Activated T-helper 17 cell treated with anti-CD3 and anti-CD28 coated beads, Interleukin-2, amount 50 U/mL, for 72 hours (primary cell): Measurements from ENCODE around the gene METTL21A. TPM values are rescaled to one million over a fixed set of nuclear protein-coding genes. Genes with fewer than 3 reads are reported as not detected.

Source experiments
- ATAC-seq: fragments of 150-1000 bp; cut with Tn5 transposase; replicated peaks from 2 replicates; pipeline ENCODE4 v1.10.0; 2021; ENCODE audit warnings: mild to moderate bottlenecking, moderate library complexity
- H3K27ac Mint-ChIP-seq: one replicate; pipeline ENCODE4 v1.8.0; 2022; ENCODE audit warnings: mixed read lengths
- H3K27me3 Mint-ChIP-seq: one replicate; pipeline ENCODE4 v1.8.0; 2022; ENCODE audit warnings: mixed read lengths
- H3K36me3 Mint-ChIP-seq: one replicate; pipeline ENCODE4 v1.8.0; 2022; ENCODE audit warnings: low read depth, mild to moderate bottlenecking, mixed read lengths
- H3K4me1 Mint-ChIP-seq: one replicate; pipeline ENCODE4 v1.8.0; 2022; ENCODE audit warnings: mixed read lengths
- H3K4me3 Mint-ChIP-seq: one replicate; pipeline ENCODE4 v1.8.0; 2022; ENCODE audit warnings: mild to moderate bottlenecking, mixed read lengths
- H3K9me3 Mint-ChIP-seq: one replicate; pipeline ENCODE4 v1.8.0; 2022; ENCODE audit warnings: mixed read lengths
- total RNA-seq, 2 donors: library from RNA; stranded (reverse); gene quantifications; one replicate each; pipeline ENCODE4 v1.2.3, GENCODE V29; 2022

The METTL21A gene
- total RNA-seq, 2 donors from 2014 or later: 10.8 to 20.4 TPM

- Mint-ChIP-seq H3K27me3 (no peaks in the 10 kb centered on the region), H3K9me3 (no peaks in the 10 kb centered on the region), H3K27ac (no peak overlapping the region), H3K4me1 (no peaks in the 10 kb centered on the region), H3K36me3 (no peaks in the 10 kb centered on the region), H3K4me3 (no peak overlapping the region)
- ATAC-seq: no peak
Measured at GRCh38 chr2:207635468-207636200, 10.4 kb upstream of the METTL21A start.

- Mint-ChIP-seq H3K9me3 (no peaks in the 10 kb centered on the region), H3K36me3 (no peaks in the 10 kb centered on the region), H3K4me1 (no peaks in the 10 kb centered on the region), H3K27ac (no peak overlapping the region), H3K4me3 (no peak overlapping the region), H3K27me3 (no peaks in the 10 kb centered on the region)
- no peak for ATAC-seq
Measured at GRCh38 chr2:207633686-207634085, 8.5 kb upstream of the METTL21A start.

- Mint-ChIP-seq H3K36me3 (no peaks in the 10 kb centered on the region), H3K27ac (no peak overlapping the region), H3K27me3 (no peaks in the 10 kb centered on the region)
Measured at GRCh38 chr2:207632575-207633493, 7.6 kb upstream of the METTL21A start.

GRCh38 chr2:207630491-207630890 lies 5.3 kb upstream of the METTL21A start:
- Mint-ChIP-seq H3K4me3 (no peak overlapping the region), H3K27me3 (no peaks in the 10 kb centered on the region), H3K4me1 (peaks cover 7% of the 10 kb centered on the region), H3K27ac (no peak overlapping the region), H3K36me3 (no peaks in the 10 kb centered on the region), H3K9me3 (no peaks in the 10 kb centered on the region)
- no peak for ATAC-seq

More at GRCh38 chr2:207632575-207633493, 7.6 kb upstream of the METTL21A start:
- Mint-ChIP-seq H3K9me3 (no peaks in the 10 kb centered on the region), H3K4me1 (no peaks in the 10 kb centered on the region), H3K4me3 (no peak overlapping the region)
- peak; percentile 85 for ATAC-seq

DNA sequence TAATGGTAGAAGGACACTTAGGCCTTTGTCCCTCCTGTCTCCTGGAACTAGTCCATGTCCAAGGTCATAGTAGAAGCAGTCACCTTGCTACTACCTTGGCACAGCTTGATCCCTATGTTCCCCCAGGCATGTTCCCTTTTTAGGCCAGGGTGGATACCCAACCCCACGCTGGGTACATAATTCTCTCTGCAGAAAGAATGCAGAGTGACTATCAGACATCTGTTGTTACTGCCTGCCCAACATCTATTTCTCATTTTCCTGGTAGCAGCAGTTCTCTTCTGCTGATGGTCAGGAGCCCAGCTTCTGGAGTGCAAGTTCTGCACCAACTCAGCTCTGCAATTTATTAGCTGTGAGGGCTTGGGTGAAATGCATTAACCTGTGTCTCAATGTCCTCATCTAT lies 4.4 kb upstream of the METTL21A start:
- H3K9me3 Mint-ChIP-seq: no peaks in the 10 kb centered on the region
- no peaks in the 10 kb centered on the region for H3K27me3 Mint-ChIP-seq
- H3K36me3 Mint-ChIP-seq: peaks cover 2% of the 10 kb centered on the region
- H3K4me3 Mint-ChIP-seq: no peak overlapping the region
- no peak for ATAC-seq
- H3K27ac Mint-ChIP-seq: no peak overlapping the region
- peaks cover 7% of the 10 kb centered on the region for H3K4me1 Mint-ChIP-seq

- peak overlapping the region; percentile 87 for H3K27ac Mint-ChIP-seq
- peaks cover 29% of the 10 kb centered on the region for H3K4me1 Mint-ChIP-seq
- H3K27me3 Mint-ChIP-seq: no peaks in the 10 kb centered on the region
- peak; percentile 56 for ATAC-seq
- peak overlapping the region; percentile 92 for H3K4me3 Mint-ChIP-seq
- H3K9me3 Mint-ChIP-seq: no peaks in the 10 kb centered on the region
- peaks cover 53% of the 10 kb centered on the region for H3K36me3 Mint-ChIP-seq
Measured at GRCh38 chr2:207624185-207625013, 795 bp downstream of the METTL21A start.

DNA sequence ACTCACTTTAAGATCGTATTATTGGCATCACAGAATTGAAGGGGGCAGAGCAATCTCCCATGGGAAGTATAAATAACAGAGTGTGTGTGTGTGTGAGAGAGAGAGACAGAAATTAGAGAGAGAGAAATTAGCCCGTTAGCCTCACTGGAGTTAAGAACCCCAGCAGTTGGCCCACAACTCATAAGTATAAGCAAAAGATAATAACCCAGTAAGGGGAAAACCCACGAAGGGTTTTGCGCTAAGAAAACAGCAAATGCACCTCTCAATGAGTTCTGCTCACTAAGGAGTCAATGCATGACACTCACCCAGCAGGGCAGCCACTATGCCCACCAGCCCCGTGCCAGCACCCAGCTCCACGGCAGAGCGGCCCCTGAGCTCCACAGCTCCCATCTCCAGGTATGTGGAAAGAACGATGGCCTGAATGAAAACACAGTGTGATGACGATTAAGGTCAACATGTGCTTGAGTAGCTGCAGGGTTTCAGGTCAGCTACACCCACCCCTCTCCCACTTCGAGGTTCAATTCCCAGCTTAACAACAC lies 3.6 kb downstream of the METTL21A start:
- Mint-ChIP-seq H3K27me3 (no peaks in the 10 kb centered on the region), H3K9me3 (no peaks in the 10 kb centered on the region), H3K4me3 (no peak overlapping the region), H3K36me3 (peaks cover 82% of the 10 kb centered on the region), H3K4me1 (peaks cover 26% of the 10 kb centered on the region), H3K27ac (peak overlapping the region; percentile 2)
- ATAC-seq: no peak

DNA sequence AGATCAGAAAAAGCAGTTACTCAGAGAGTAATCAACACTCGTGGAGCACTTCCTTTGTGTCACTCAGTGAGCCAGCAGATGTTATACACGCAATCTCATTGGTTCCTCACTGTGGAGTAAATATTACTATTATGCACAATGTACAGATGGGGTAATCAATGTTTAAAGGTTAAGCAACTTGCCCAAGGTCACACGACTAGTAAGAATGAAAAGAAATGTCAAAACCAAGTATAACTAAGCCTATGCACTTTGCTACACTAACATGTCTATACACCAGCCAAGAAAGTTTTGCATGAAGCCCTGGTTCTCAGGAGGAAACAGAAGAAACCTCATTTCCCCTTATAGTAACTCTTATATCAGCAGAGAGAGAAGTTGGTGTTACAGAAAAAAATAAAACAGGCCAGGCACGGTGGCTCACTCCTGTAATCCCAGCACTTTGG lies 5.4 kb downstream of the METTL21A start:
- Mint-ChIP-seq H3K4me1 (peaks cover 26% of the 10 kb centered on the region), H3K9me3 (no peaks in the 10 kb centered on the region), H3K36me3 (peaks cover 99% of the 10 kb centered on the region), H3K27ac (peak overlapping the region; percentile 10), H3K4me3 (peak overlapping the region; percentile 24), H3K27me3 (no peaks in the 10 kb centered on the region)
- no peak for ATAC-seq

DNA sequence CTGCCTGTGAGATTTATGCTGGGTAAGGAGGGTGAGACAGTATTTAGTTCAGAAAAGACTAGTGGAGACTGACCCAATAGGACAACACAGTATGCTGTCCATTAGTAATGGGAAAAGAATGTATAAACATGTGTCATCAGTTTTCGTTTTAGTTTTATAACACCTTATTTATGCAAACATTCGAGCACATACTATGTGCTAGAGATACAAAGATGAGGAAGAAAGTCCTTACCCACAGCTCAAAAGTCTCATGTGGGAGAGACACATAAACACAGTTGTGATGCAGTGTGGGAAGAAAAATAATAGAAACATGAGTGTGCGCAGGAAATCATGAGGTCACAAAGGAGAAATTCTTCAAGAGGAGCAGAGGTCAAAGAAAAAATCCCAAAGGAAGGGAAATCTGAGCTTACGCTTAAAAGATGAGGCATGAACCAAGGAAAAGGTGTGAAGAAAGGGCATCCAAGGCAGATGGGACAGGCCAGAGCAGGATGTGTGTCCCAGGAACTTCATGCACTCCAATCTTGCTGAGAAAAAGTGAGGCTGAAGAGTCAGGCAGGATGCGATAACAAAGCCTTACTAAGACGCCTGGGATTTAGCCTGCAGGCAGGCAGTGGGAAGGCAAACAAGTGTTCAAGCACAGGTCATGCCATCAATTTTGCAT lies 8.1 kb downstream of the METTL21A start:
- Mint-ChIP-seq H3K36me3 (peaks cover 97% of the 10 kb centered on the region), H3K9me3 (no peaks in the 10 kb centered on the region), H3K4me1 (peaks cover 17% of the 10 kb centered on the region), H3K27me3 (no peaks in the 10 kb centered on the region), H3K27ac (no peak overlapping the region), H3K4me3 (no peak overlapping the region)
- ATAC-seq: no peak

DNA sequence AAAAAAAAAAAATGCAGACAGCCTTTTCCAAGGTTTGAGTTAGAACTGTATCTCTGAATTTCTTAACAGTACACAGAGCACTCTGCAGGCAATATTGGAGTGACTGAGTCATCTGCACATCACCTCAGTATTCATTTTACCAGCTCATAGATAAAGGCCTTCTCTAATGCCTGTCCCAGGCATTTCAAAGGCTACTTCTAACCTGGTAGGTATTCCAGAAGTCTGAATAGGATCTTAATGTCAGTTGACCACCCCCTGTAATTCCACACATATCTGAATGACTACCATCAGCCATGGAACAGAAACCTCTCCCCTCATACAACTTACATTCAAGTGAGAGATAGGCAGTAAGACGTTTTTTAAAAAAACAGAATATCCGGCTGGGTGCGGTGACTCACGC lies 9.0 kb downstream of the METTL21A start:
- Mint-ChIP-seq H3K36me3 (peaks cover 88% of the 10 kb centered on the region), H3K9me3 (no peaks in the 10 kb centered on the region), H3K4me1 (peaks cover 10% of the 10 kb centered on the region), H3K27me3 (no peaks in the 10 kb centered on the region), H3K27ac (no peak overlapping the region), H3K4me3 (no peak overlapping the region)
- ATAC-seq: no peak

GRCh38 chr2:207614824-207615223 lies 10.4 kb downstream of the METTL21A start:
- H3K36me3 Mint-ChIP-seq: peaks cover 74% of the 10 kb centered on the region
- no peaks in the 10 kb centered on the region for H3K27me3 Mint-ChIP-seq

DNA sequence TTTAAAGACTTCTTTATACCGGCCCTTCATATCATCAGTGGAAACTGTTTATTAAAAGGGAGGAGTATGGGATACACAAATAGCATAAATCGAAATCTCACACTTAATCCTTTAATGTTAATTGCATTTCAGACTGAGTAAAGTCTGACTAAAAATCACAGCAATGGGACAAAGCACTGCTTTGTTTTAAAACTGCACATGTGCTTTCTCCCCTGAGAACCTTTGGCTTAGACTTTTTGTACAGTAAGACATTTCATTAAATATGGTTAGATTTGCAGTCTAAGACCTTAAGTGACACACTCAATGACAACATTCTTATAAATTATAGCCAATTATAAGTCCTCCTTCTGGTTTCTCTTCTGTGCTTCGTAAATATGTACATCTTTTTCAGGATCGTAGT lies 12.5 kb downstream of the METTL21A start:
- H3K4me3 Mint-ChIP-seq: no peak overlapping the region
- no peak for ATAC-seq
- peaks cover 71% of the 10 kb centered on the region for H3K36me3 Mint-ChIP-seq

More at GRCh38 chr2:207614824-207615223, 10.4 kb downstream of the METTL21A start:
- no peak for ATAC-seq
- H3K4me1 Mint-ChIP-seq: peaks cover 7% of the 10 kb centered on the region
- H3K4me3 Mint-ChIP-seq: no peak overlapping the region
- H3K9me3 Mint-ChIP-seq: no peaks in the 10 kb centered on the region
- H3K27ac Mint-ChIP-seq: no peak overlapping the region

GRCh38 chr2:207606829-207607228 lies 18.4 kb downstream of the METTL21A start:
- no peaks in the 10 kb centered on the region for H3K27me3 Mint-ChIP-seq
- H3K4me1 Mint-ChIP-seq: peaks cover 3% of the 10 kb centered on the region
- ATAC-seq: no peak
- peak overlapping the region; percentile 10 for H3K27ac Mint-ChIP-seq
- H3K36me3 Mint-ChIP-seq: peaks cover 52% of the 10 kb centered on the region
- H3K9me3 Mint-ChIP-seq: no peaks in the 10 kb centered on the region
- H3K4me3 Mint-ChIP-seq: no peak overlapping the region

More for the DNA sequence above, 12.5 kb downstream of the METTL21A start:
- H3K4me1 Mint-ChIP-seq: peaks cover 4% of the 10 kb centered on the region
- no peaks in the 10 kb centered on the region for H3K27me3 Mint-ChIP-seq
- peak overlapping the region; percentile 26 for H3K27ac Mint-ChIP-seq
- no peaks in the 10 kb centered on the region for H3K9me3 Mint-ChIP-seq
